Right renal cortex interstitium (tissue), 3 donors: ENCODE data around the gene DEPDC5. TPM values are rescaled to one million over a fixed set of nuclear protein-coding genes. Genes with fewer than 3 reads are reported as not detected.

ENCODE experiments used
- DNase-seq, 3 donors: peaks; one replicate each; pipeline ENCODE4 v3.0.0-alpha.2; 2013; ENCODE audit warnings: low read depth in 3 of 3, low spot score in 2 of 3
- polyA plus RNA-seq, 3 donors: library from polyadenylated mRNA; unstranded; fragments of 120-200 nt; gene quantifications; one replicate each; pipeline ENCODE4 v1.2.1, GENCODE V29; 2013; ENCODE audit not compliant: insufficient read length in 3 of 3

Gene DEPDC5
- polyA plus RNA-seq, 3 donors, result 14.0 to 16.5 (median 14.8) TPM

DNA sequence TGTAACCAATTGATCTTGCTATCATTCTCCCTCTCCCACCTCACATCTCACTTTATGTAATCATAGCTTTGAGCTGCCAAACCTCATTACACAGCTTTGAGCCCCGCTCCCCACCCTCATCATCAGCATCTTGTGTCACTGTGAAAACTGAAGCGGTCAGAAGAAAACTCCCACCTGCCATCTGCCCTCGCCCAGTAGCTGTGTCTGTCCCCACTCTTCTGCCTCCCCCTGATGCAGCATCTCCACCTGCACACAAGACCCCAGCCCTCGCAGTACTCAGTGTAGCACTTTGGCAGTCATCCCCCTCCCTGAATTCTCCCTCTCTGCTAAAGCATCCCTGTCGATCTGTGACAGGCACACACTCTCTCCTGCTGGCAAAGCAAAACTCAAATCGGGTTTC, 130.2 kb downstream of the DEPDC5 start:
- DNase-seq, result no peak

DNA sequence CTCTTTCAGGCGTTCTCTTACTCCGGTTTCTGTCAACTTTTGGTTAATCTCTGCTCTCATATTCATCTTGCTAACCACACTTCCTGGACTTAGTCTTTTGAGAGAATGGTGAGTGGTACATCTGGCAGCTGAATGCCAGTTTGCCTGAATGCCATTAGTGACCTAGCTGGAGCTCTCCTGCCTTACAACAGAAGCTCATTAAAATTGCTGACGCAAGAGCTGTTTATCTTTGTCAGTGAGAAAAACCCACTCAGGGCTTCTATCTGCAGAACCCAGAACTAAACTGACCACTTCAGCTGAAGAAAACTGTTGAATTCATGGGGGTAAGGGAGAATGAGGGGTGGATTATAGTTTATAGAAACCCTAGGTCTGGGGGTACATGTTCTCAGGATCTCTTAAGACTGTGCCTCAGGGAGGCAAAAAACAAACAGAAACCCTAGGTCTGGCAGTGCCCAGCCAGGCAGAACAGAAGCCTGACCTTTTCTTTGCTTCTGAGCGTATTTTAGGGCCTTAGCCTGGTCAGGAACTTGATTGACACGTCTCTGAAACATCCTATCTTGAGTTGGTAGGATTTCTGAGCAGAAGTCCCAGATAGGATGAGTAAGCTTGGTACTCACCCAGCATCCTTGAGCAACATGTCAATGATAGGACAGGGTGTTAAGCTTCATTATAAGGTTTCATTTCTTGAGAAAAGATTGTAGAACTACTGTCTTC, 137.7 kb downstream of the DEPDC5 start:
- no peak for DNase-seq

DNA sequence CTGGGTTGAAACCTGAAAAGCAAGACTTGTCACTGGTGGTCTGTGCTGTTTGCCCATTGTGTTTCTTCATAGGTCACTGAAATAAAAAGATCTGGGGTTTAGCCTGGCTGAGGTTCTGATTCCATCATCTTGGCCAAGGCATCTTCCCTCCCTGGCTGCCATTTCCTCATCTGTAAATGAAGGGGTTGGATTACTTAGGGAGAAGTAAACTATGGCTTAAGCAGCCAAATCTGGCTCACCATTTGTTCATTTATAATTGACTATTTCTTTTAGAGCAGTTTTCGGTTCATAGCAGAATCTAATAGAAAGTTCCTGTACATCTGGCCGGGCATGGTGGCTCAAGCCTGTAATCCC, 138.2 kb downstream of the DEPDC5 start:
- no peak for DNase-seq

DNA sequence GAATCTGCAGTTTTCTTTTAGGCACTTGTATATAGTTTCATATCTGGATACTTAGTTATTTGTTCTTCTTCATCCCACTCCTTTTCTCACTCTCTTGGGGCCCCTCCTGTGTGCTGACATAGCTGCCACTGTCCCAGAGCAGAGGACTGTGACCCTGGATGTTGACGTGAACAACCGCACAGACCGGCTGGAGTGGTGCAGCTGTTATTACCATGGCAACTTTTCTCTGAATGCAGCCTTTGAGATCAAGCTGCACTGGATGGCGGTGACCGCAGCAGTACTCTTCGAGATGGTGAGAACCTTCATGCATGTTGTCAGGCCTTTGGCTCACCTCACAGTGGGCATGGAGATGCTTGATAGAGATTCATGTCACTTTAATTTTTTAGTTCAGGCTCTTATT, 139.6 kb downstream of the DEPDC5 start:
- no peak for DNase-seq

DNA sequence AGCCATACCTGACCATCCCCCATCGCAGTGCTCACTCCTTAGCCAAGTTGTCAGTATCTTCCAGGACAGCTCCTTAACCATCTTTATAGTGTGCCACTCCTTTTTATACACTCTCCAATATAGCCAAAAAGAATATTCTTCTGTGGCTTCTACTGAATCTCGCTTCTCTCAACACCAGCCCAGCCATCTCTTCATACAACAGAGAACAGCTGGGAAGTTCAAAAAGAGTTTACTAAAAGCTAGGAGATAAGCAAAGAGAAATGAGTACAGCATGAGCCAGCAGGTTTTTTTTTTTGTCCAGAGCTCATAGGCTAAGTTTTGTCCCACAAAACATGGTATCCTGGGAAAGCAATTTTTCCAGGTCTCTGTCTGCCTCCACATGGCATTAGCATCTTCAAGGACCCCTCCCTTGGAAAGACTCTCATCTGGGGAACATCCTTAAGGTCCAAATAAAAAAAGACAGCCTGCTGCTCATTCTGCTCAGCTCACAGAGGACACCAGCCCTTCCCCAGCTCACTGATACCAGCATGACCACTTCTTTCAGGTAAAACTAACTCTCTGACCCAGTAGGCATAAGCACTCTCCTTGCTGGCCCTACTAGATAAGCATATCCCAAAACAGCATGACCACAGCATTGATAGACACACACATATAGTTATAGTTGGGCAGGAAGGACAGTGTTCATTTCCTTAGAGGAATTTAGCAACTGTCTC, 141.7 kb downstream of the DEPDC5 start:
- no peak for DNase-seq

DNA sequence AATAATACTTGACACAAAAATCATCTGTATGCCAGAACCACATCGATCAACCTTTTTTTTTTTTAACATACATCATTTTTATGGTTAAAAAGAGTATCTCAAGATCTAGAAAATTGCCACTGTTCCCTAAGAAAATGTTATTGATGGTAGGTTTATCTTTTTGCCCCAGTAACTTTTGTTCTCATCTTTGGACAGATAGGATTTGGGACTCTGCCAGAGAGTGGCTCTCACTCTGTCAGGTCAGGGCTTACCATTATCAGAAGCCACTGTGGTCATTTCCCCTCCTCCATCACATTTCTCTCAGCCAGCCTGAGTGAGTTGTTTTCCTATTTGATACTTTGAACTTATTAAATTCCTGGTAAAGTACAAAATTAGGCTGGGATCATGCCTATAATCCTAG, 142.7 kb downstream of the DEPDC5 start:
- no peak for DNase-seq

DNA sequence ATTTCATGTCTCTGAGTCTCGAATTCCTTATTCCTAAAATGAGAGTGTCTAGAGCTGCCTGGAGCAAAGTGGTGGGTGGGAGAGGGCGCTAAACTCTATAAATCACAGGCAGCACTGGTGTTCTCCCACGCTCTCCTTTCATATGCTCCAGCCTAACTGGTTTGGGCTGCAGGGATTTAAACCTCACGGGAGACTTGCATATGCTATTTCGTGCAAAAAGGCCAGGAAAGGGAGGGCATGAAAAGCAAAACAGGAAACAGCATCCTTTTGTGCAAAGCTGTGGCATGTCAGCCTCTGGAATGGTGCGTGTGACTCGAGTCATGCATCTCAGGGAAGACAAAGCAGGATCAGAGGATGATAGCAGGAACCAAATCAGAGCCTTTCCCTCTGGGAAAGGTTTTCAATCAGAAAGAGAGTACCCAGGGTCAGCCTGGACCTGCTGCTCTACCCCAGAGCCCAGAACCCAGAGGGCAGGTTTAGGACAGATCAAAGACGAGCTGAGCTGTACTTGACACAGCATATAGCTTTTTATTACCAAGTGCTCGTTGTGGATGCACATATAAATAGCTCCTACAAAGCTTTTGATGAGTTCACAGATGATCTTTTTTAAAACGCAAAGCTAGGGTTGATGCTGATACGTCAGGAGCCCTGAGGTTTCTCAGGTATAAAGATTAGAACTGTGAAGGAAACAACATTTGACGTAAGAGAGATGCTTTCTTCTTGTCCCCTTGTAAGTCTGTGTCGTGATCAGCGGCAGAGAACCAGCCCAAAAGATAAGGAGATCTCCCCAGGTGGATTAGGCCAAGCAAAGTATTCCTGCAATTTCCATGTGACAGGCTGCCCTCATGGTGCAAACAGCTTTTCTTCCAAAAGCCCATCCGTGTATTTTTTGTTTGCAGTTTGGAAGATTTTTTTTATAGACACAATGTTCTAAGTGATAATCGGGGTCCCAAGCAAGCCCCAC, 144.3 kb downstream of the DEPDC5 start:
- DNase-seq, result no peak

DNA sequence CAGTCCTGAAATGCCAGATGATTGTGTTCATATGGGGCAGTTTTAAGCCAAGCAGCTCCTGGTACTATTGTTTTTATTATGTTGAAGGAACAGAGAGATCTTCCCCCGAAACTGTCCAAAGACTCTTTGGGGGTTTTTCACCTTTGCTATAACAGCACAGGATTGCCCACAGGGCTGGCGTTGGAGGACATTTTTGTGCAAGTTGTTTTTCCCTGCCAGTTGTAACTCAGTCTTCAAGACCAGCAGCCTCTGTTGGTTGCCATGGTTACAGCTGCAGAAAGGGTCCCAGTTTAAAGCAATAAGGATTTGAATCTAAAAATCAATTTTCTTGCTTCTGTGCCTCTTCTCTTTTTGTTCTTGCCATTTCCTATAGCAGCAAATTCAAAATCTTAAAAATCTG, 145.1 kb downstream of the DEPDC5 start:
- no peak for DNase-seq

DNA sequence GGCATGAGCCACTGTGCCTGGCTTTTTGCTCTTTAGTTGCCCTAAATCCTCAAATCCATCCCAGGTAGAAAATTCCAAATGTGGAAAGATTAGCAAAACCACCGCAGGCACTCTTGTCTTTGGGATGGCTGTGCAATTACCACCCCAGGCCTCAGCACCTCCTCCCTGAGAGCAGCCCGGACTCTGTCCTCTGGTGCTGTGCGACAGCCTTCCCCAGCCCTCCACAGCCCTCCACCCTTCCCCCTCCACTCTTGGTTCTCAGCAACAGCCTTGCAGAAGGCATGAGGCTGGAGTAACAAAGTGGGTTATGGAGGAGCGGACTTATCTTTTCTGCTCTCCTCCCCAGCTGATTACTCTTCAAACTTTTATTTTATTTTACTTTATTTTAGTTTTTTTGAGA, 145.8 kb downstream of the DEPDC5 start:
- DNase-seq, result no peak

DNA sequence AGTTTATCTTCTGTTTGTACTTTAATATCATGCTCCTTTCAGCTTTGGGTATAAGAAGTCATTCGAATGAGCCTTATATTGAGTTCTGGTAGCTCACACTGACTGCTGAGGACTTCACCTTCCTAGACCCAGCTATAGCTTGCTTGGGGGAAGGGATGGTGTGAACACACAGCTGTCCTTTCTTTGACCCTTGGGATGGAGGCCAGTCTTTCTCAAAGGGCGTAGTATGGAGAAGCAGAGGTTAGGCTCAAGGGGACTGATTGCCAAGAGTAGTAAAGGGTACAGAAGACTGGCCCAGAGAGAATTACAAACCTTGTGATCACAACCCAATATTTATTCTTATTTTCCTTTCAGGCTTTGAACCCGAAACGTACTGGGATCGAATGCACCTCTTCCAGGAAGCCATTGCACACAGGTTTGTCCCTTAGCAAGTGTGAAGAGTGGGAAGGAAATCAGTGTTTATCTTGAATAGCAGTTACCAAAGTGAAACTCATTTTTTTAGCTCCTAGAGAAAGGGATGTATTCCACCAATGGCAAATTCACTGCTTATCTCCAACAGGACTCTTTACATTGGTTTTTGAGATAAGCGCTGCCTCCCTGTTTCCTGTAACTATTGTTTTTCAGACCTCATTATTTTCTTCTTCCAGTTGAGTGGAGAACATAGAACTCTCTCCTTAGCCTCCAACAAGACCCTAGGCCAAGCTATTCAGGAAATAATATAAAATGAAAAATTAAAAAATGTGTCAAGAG, 147.7 kb downstream of the DEPDC5 start:
- no peak for DNase-seq

DNA sequence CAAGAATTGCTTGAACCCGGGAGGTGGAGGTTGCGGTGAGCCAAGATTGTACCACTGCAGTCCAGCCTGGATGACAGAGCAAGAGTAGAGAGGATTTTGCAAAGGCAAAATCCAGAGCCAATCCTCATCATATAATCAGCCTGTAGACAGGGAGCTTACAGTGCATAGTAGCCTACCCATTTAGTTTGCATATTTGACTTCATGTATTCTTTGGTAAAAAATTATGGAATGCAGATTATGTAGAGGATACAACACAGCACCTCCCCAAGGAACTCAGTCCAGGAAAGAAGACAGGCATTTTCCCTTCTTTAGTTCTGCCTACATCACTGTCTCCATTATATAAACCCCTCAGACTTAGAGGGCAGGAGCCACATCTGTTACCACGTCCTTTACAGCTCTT, 150.8 kb downstream of the DEPDC5 start:
- no peak for DNase-seq

DNA sequence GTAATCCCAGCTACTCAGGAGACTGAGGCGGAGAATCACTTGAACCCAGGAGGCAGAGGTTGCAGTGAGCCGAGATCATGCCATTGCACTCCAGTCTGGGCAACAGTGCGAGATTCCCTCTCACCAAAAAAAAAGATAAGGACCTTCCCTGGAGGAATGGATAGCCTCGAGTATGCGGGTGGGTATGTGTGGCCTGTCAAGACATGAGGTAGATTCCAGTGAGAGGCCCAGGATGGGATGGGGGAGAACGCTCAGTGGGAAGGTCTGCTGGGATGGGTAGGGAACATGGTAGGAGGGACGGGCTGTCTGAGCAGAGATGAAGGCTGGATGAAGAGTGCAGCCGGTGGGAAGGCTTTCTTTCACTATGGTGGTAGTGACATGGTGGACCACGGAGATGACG, 151.5 kb downstream of the DEPDC5 start:
- no peak for DNase-seq

DNA sequence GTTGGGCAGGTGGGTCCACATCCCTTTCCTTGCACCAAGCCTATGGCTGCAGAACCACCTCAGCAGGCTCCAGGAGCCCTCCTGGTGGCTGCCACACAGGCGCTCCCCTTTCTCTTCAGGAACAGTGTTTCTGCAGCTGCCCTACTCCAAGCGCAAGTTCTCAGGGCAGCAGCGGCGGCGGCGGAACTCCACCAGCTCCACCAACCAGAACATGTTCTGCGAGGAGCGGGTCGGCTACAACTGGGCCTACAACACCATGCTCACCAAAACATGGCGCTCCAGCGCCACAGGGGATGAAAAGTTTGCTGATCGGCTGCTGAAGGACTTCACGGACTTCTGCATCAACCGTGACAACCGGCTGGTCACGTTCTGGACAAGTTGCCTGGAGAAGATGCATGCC, 152.3 kb downstream of the DEPDC5 start:
- DNase-seq, result no peak

DNA sequence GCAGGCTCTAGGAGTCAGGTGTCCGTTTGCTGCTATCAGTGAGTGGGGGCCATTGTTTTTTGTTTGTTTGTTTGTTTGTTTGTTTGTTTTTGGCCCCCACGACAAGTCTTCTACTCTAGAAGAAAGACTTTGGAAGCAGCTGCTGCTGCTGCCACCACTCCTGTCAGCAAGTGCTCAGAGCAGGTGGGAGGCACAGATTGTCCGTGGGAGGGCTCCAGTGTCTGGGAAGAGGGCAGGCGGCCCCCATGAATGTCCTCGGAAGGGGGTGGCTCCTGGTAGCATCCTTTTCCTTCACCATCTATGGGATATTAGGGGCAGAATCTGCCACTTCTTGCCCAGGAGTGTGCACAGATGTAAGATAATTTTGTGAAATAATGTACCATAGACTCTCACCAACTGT, 152.8 kb downstream of the DEPDC5 start:
- no peak for DNase-seq

DNA sequence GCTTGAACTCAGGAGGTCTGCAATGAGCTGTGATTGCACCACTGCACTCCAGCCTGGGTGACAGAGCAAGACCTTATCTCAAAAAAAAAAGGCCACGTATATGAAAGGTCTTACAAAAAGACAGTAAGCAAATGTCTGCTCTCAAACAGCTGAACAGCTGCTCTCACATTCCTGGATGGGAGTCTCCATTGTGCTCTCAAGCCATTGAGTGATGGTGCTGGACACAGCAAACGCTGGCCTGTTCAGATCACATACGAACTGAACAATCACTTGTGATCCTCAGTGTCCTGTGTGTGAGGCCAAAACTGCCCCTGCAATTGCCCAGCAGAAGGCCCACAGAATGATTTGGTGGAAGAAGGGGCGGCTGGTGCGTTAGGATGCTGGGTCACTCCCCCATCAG, 156.2 kb downstream of the DEPDC5 start:
- no peak for DNase-seq

DNA sequence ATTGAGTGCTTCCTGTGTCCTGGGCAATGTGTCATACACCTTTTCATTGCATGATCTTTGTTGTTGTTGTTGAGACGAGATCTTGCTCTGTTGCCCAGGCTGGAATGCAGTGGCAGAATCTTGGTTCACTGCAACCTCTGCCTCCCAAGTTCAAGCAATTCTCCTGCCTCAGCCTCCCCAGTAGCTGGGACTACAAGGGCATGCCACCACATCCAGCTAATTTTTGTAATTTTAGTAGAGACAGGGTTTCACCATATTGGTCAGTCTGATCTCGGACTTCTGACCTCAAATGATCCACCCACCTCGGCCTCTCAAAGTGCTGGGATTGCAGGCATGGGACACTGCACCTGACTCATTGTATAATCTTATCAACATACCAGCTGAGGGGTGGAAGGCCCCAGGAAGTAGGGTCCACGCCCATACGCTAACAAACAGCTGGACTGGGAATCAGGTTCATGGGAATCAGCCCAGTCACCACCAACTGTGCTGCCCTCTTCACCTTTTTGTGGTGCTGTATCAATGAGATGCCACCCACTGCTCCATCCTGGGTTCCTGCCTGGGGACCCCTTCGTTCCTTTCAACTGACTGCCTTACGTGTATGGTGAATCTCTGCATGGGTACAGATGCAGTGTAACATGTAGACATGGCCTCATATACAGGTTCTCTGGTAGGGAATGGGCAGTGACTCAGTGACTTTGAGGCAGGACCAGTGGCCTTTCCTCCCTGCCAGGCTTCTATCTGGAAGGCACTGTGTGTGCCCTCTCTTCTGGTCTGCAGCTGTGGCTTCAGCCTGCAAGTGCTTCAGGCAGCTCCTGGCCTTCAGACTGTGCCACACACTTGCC, 158.0 kb downstream of the DEPDC5 start:
- no peak for DNase-seq

DNA sequence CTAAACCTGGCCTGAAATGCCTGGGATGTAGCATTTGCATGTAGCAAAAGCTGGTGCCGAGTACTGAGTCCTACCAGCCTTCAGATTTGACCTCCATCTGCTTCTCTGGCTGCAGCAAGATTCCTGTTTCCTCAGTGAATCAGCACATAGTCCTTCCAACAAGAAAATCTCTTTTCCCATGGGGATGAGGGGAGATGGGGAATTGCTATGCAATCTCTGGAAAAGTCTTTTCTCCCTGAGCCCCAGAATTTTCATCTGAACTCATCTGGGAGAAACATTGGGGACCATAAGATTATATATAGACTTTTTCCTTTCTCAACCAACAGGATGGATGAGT, 158.6 kb downstream of the DEPDC5 start:
- no peak for DNase-seq

DNA sequence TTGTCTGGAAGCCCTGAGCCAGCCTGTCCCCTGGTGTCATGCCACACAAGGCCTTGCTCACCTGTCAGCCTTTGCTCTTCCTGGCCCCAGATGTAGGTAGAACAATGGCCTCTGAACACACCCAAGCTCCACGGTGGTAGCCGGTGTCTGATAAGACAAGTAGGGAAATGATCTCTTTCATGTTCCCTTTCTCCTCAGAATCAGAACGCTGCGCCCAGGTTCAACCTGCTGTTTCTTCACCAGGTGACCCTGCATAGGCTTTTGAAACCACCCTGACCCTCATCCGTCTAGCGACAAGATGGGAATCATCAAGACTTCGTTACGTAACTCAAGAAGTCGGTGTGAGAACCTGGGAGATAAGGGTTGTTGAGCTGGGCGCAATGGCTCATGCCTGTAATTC, 161.8 kb downstream of the DEPDC5 start:
- no peak for DNase-seq

DNA sequence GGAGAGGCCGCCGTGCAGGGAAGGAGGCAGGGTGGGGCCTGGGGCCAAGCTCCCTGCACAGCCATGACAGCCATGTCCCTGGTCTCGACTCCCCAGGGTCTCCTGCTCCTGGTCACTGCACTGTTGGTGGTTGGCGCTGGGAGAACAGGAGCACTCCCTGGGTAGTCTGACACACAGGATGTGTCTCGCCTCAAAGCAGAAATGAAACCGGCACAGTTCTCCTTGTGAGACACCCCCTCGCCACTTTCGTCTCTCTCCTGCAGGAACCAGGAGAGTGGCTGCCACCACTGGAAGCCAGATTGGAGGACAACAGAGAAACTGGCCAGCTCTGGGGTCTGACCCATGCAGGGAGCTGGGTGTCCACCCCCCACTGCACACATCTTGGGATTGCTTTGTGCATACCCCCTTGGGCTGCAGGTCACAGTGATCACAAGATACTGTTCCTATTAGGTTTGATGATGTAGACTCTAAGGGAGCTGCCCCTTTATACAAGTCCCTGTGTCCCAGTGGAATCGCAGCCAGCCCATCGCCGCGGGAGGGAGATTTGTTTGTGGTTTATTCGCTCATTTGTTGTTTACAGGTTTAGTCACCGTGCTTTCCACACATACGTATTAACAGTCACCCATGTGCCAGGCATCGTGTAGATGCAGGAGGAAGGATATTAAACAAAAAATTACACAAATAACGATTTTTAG, 163.6 kb downstream of the DEPDC5 start:
- no peak for DNase-seq
